Naive thymus-derived CD4-positive, alpha-beta T cell (primary cell): ENCODE results near the gene CAMK1D. TPM values are rescaled to one million over a fixed set of nuclear protein-coding genes. Genes with fewer than 3 reads are reported as not detected.
"Not testable (repeated sequence)": the region's sequence is repeated elsewhere in the genome, so short reads cannot be mapped to it uniquely, and the experiment has no call there.

Experiments
- ATAC-seq: fragments of 150-1000 bp; cut with Tn5 transposase; 2 replicates; pipeline ENCODE4 v1.10.0; 2021; ENCODE audit warnings: mild to moderate bottlenecking, moderate library complexity
- CTCF ChIA-PET: fragments of 350-600 bp; sonication (Branson Sonifier 250); formaldehyde crosslinking; loops from one replicate; lab custom pipeline; 2021; ENCODE audit warnings: antibody characterized with exemption; lab: Charles Lee
- POLR2A ChIA-PET: fragments of 350-600 bp; sonication (Branson Sonifier 250); formaldehyde crosslinking; loops from one replicate; lab custom pipeline; 2021; ENCODE audit warnings: antibody characterized with exemption, inconsistent platforms; lab: Charles Lee
- DNase-seq, 9 donors: peaks; one replicate each; pipeline versions ENCODE4 v3.0.0 to v3.0.0-alpha.2; 2020 to 2022; ENCODE audit warnings: mixed read lengths in 1 of 9
- H3K27ac ChIP-seq: one replicate; pipeline ENCODE4 v1.7.0; 2013; ENCODE audit warnings: mild to moderate bottlenecking, low read depth, low read length, moderate library complexity
- H3K27me3 ChIP-seq, 2 donors: one replicate each; pipeline ENCODE4 v1.7.0; 2013; ENCODE audit warnings: low read length in 2 of 2, mild to moderate bottlenecking in 2 of 2, moderate library complexity in 2 of 2; ENCODE audit not compliant: control insufficient read depth in 2 of 2, insufficient read depth in 2 of 2
- H3K36me3 ChIP-seq, 3 experiments: 1 replicate in 2 of 3; 2 replicates in 1 of 3; pipeline ENCODE4 v1.7.0; 2013; ENCODE audit warnings: low read length in 3 of 3, mild to moderate bottlenecking in 3 of 3, moderate library complexity in 1 of 3; ENCODE audit not compliant: insufficient read depth in 3 of 3, control insufficient read depth in 2 of 3
- H3K4me1 ChIP-seq, 2 donors: one replicate each; pipeline ENCODE4 v1.7.0; 2013; ENCODE audit warnings: low read length in 2 of 2, mild to moderate bottlenecking in 2 of 2, moderate library complexity in 1 of 2; ENCODE audit not compliant: control insufficient read depth in 2 of 2, insufficient read depth in 2 of 2
- H3K4me3 ChIP-seq: 2 replicates; pipeline ENCODE4 v1.7.0; 2013; ENCODE audit warnings: mild to moderate bottlenecking, low read length
- H3K9me3 ChIP-seq, 3 experiments: 1 replicate in 2 of 3; 2 replicates in 1 of 3; pipeline ENCODE4 v1.7.0; 2013; ENCODE audit warnings: low read length in 3 of 3; ENCODE audit not compliant: control insufficient read depth in 2 of 3
- H3K27ac Mint-ChIP-seq, 9 donors: one replicate each; pipeline ENCODE4 v1.8.0; 2020 to 2022; ENCODE audit warnings: mixed read lengths in 9 of 9, mild to moderate bottlenecking in 8 of 9, moderate library complexity in 5 of 9, inconsistent platforms in 2 of 9
- H3K27me3 Mint-ChIP-seq, 5 donors: one replicate each; pipeline ENCODE4 v1.8.0; 2021 to 2022; ENCODE audit warnings: mixed read lengths in 5 of 5, mild to moderate bottlenecking in 1 of 5
- H3K36me3 Mint-ChIP-seq, 5 donors: one replicate each; pipeline ENCODE4 v1.8.0; 2020 to 2022; ENCODE audit warnings: mixed read lengths in 5 of 5, mild to moderate bottlenecking in 3 of 5, inconsistent platforms in 1 of 5
- H3K4me1 Mint-ChIP-seq, 7 donors: one replicate each; pipeline ENCODE4 v1.8.0; 2020 to 2022; ENCODE audit warnings: mixed read lengths in 7 of 7, mild to moderate bottlenecking in 3 of 7, inconsistent platforms in 1 of 7
- H3K4me3 Mint-ChIP-seq, 10 donors: one replicate each; pipeline ENCODE4 v1.8.0; 2020 to 2022; ENCODE audit warnings: mild to moderate bottlenecking in 10 of 10, mixed read lengths in 10 of 10, moderate library complexity in 6 of 10, inconsistent platforms in 2 of 10
- H3K9me3 Mint-ChIP-seq, 11 donors: one replicate each; pipeline ENCODE4 v1.8.0; 2020 to 2022; ENCODE audit warnings: mixed read lengths in 11 of 11, mild to moderate bottlenecking in 4 of 11, inconsistent platforms in 1 of 11, moderate library complexity in 1 of 11
- intact Hi-C, 2 donors: fragments of 100-400 bp; cut with micrococcal nuclease; formaldehyde crosslinking; loops; one replicate each; pipeline ENCODE4 v1.15.1; 2023
- polyA plus RNA-seq, 2 donors: library from polyadenylated mRNA; unstranded; fragments of 300-500 nt; fragmentation: Illumina TruSeq; gene quantifications; one replicate each; pipeline ENCODE4 v1.2.3, GENCODE V29; 2021
- total RNA-seq, 6 experiments: library from RNA in 5 of 6; stranded (reverse) in 5 of 6; gene quantifications; 1 replicate in 5 of 6; 2 replicates in 1 of 6; pipeline ENCODE4 v1.2.3 and lab custom pipeline; 2021 to 2026

CAMK1D gene
- total and polyA plus RNA-seq, 7 experiments from 2014 or later, result 12.5 to 43.2 (median 18.6) TPM

DNA sequence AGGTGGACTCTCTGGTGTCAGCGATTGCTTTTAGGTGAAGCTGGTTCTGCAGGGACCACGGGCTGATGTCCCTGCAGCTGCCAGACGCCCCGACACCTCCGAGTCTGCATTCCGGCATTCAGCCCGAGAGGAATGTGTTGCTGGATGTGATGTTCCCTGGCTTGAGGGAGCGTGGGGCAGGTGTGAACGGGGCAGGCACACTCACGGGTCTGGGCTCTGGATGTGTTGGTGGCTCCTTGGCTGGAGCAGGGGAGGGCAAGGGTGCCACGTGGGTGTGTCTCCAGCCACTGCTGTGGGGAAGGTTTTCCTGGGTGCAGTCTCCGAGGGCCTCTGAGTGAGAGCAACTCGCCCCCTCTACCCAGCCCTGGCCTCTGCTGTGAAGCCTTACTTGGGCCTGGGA lies 140.5 kb downstream of the CAMK1D start:
- peak overlapping the region in 3 of 9 donors; percentile 46 to 84 (median 67) for H3K27ac Mint-ChIP-seq
- no peaks in the 10 kb centered on the region for H3K36me3 ChIP-seq
- no peak overlapping the region for H3K27ac ChIP-seq
- POLR2A ChIA-PET, result no interaction called here
- no peaks in the 10 kb centered on the region for H3K27me3 Mint-ChIP-seq
- intact Hi-C loops, result loop anchor here (5.0 kb wide), 2 partner anchors 117 to 228 kb away; no protein-coding TSS in a partner anchor
- DNase-seq (no peak), ATAC-seq (no peak)
- CTCF ChIA-PET, result no interaction called here
- no peak overlapping the region for H3K4me3 Mint-ChIP-seq
- H3K4me1 Mint-ChIP-seq, result peaks cover 10 to 60% (median 43%) of the 10 kb centered on the region in 7 donors
- peaks cover 0 to 23% (median 0%) of the 10 kb centered on the region in 5 donors for H3K36me3 Mint-ChIP-seq
- no peaks in the 10 kb centered on the region for H3K27me3 ChIP-seq
- no peaks in the 10 kb centered on the region for H3K9me3 Mint-ChIP-seq
- H3K4me3 ChIP-seq, result no peak overlapping the region
- H3K9me3 ChIP-seq, result no peaks in the 10 kb centered on the region
- H3K4me1 ChIP-seq, result peaks cover 0 to 12% of the 10 kb centered on the region in 2 donors

DNA sequence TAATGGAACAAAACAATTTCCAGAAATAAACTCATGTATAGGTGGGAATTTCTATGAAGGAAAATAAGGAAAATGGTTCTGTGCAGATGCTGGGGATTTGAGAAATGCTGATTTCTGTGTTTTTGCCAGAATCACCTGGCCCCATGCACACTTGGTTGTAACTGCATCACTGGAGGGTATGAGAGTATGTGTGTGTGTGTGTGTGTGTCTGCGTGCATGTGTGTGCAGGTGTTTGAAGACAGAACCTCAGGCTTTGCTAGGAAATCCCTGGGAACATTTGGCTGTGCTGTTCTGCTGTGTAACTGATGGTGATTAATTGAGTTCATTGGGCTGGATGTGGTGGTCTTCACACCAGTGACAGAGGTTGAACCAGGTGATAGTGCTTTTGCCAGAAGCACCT lies 141.6 kb downstream of the CAMK1D start:
- Mint-ChIP-seq H3K4me1 (peaks cover 0 to 49% (median 32%) of the 10 kb centered on the region in 7 donors), H3K9me3 (no peaks in the 10 kb centered on the region), H3K27ac (no peak overlapping the region), H3K36me3 (peaks cover 0 to 23% (median 0%) of the 10 kb centered on the region in 5 donors), H3K4me3 (no peak overlapping the region), H3K27me3 (no peaks in the 10 kb centered on the region)
- intact Hi-C loops, result no loop called here
- no peak for ATAC-seq
- H3K27me3 ChIP-seq, result no peaks in the 10 kb centered on the region
- POLR2A ChIA-PET, result no interaction called here
- H3K4me1 ChIP-seq, result no peaks in the 10 kb centered on the region
- H3K36me3 ChIP-seq, result no peaks in the 10 kb centered on the region
- no peaks in the 10 kb centered on the region for H3K9me3 ChIP-seq
- CTCF ChIA-PET, result no interaction called here
- no peak overlapping the region for H3K27ac ChIP-seq
- H3K4me3 ChIP-seq, result no peak overlapping the region
- no peak for DNase-seq

GRCh38 chr10:12491491-12491890 lies 142.1 kb downstream of the CAMK1D start:
- intact Hi-C loops, result no loop called here
- ChIA-PET POLR2A (no interaction called here), CTCF (no interaction called here)
- Mint-ChIP-seq H3K4me3 (no peak overlapping the region), H3K36me3 (peaks cover 0 to 23% (median 0%) of the 10 kb centered on the region in 5 donors), H3K27ac (no peak overlapping the region), H3K9me3 (no peaks in the 10 kb centered on the region), H3K4me1 (peaks cover 0 to 47% (median 32%) of the 10 kb centered on the region in 7 donors), H3K27me3 (no peaks in the 10 kb centered on the region)
- Histone ChIP-seq H3K27me3 (no peaks in the 10 kb centered on the region), H3K27ac (no peak overlapping the region), H3K36me3 (no peaks in the 10 kb centered on the region), H3K9me3 (no peaks in the 10 kb centered on the region), H3K4me1 (no peaks in the 10 kb centered on the region), H3K4me3 (no peak overlapping the region)
- no peak for DNase-seq
- ATAC-seq, result no peak

GRCh38 chr10:12492016-12492415 lies 142.7 kb downstream of the CAMK1D start:
- Mint-ChIP-seq H3K36me3 (peaks cover 0 to 25% (median 0%) of the 10 kb centered on the region in 5 donors), H3K27me3 (no peaks in the 10 kb centered on the region), H3K4me1 (peaks cover 0 to 44% (median 29%) of the 10 kb centered on the region in 7 donors), H3K9me3 (no peaks in the 10 kb centered on the region), H3K4me3 (no peak overlapping the region), H3K27ac (no peak overlapping the region)
- Histone ChIP-seq H3K4me1 (no peaks in the 10 kb centered on the region), H3K27ac (no peak overlapping the region), H3K9me3 (no peaks in the 10 kb centered on the region), H3K4me3 (no peak overlapping the region), H3K27me3 (no peaks in the 10 kb centered on the region), H3K36me3 (no peaks in the 10 kb centered on the region)
- ATAC-seq (no peak), DNase-seq (no peak)
- intact Hi-C loops, result no loop called here
- ChIA-PET CTCF (interaction anchor here (0.9 kb wide), 1 partner anchor 164 kb away, joined by 3 read pairs; no protein-coding TSS in a partner anchor), POLR2A (no interaction called here)

GRCh38 chr10:12497046-12497445 lies 147.7 kb downstream of the CAMK1D start:
- CTCF ChIA-PET, result interaction anchor here (0.7 kb wide), 2 partner anchors 183 to 1276 kb away, joined by 4 to 7 read pairs; no protein-coding TSS in a partner anchor
- ATAC-seq, H3K27me3 ChIP-seq, H3K27ac Mint-ChIP-seq, H3K27me3 Mint-ChIP-seq, H3K4me3 Mint-ChIP-seq, H3K9me3 Mint-ChIP-seq, H3K9me3 ChIP-seq, H3K27ac ChIP-seq, H3K4me3 ChIP-seq, DNase-seq, intact Hi-C loops, H3K36me3 ChIP-seq: not testable (repeated sequence)
- POLR2A ChIA-PET, result interaction anchor here (0.7 kb wide), 1 partner anchor 159 kb away, joined by 3 read pairs; no protein-coding TSS in a partner anchor
- peaks cover 26 to 66% (median 63%) of the 10 kb centered on the region in 7 donors for H3K4me1 Mint-ChIP-seq
- H3K36me3 Mint-ChIP-seq, result peaks cover 5 to 22% (median 9%) of the 10 kb centered on the region in 5 donors
- H3K4me1 ChIP-seq, result peaks cover 5 to 22% of the 10 kb centered on the region in 2 donors

- DNase-seq (no peak), ATAC-seq (no peak)
- Mint-ChIP-seq H3K36me3 (peaks cover 5 to 12% (median 9%) of the 10 kb centered on the region in 5 donors), H3K4me1 (peaks cover 26 to 71% (median 60%) of the 10 kb centered on the region in 7 donors), H3K9me3 (peaks cover 0 to 4% (median 0%) of the 10 kb centered on the region in 11 donors), H3K27me3 (no peaks in the 10 kb centered on the region), H3K27ac (peak overlapping the region in 6 of 9 donors; percentile 31 to 87 (median 39)), H3K4me3 (peak overlapping the region in 3 of 10 donors; percentile 23 to 33 (median 25))
- CTCF ChIA-PET, result no interaction called here
- POLR2A ChIA-PET, result interaction anchor here (1.3 kb wide), 1 partner anchor 106 kb away, joined by 5 read pairs; no protein-coding TSS in a partner anchor
- Histone ChIP-seq H3K9me3 (no peaks in the 10 kb centered on the region), H3K27ac (no peak overlapping the region), H3K27me3 (no peaks in the 10 kb centered on the region), H3K4me3 (no peak overlapping the region), H3K4me1 (peaks cover 5 to 22% of the 10 kb centered on the region in 2 donors), H3K36me3 (no peaks in the 10 kb centered on the region)
- intact Hi-C loops, result no loop called here
Observed at GRCh38 chr10:12499076-12499986, 150.0 kb downstream of the CAMK1D start.
